ENCODE data around the gene TMEM164.
A peak's percentile ranks its signal among the peaks of the same experiment; 100 is the strongest.
"Not testable (repeated sequence)": the region's sequence is repeated elsewhere in the genome, so short reads cannot be mapped to it uniquely, and the experiment has no call there.

TMEM164 gene

GRCh38 chrX:110146521-110146920 lies 143.6 kb downstream of the TMEM164 start:
- no peak overlapping the region for H3K27ac ChIP-seq
- TF ChIP-seq ZFX (IDR thresholded peaks at IDR 0.05) (no peak), CTCF (conservative IDR thresholded peaks at IDR 0.05) (peak; percentile 64)

- TF ChIP-seq CTCF (conservative IDR thresholded peaks at IDR 0.05): no peak
- TF ChIP-seq ZFX (IDR thresholded peaks at IDR 0.05): no peak
Observed at GRCh38 chrX:110153244-110153643, 150.3 kb downstream of the TMEM164 start.

GRCh38 chrX:110153896-110154295 lies 151.0 kb downstream of the TMEM164 start:
- no peak overlapping the region for H3K27ac ChIP-seq
- TF ChIP-seq CTCF (conservative IDR thresholded peaks at IDR 0.05) (no peak), ZFX (IDR thresholded peaks at IDR 0.05) (no peak)

More at GRCh38 chrX:110153244-110153643, 150.3 kb downstream of the TMEM164 start:
- H3K27ac ChIP-seq: no peak overlapping the region

GRCh38 chrX:110154328-110154727 lies 151.4 kb downstream of the TMEM164 start:
- not testable (repeated sequence) for H3K27ac ChIP-seq

- no peak for TF ChIP-seq CTCF (conservative IDR thresholded peaks at IDR 0.05)
- no peak for TF ChIP-seq ZFX (IDR thresholded peaks at IDR 0.05)
- no peak overlapping the region for H3K27ac ChIP-seq
Observed at GRCh38 chrX:110155759-110156158, 152.8 kb downstream of the TMEM164 start.

- TF ChIP-seq ZFX (IDR thresholded peaks at IDR 0.05): no peak
- TF ChIP-seq CTCF (conservative IDR thresholded peaks at IDR 0.05): peak; percentile 66
- no peak overlapping the region for H3K27ac ChIP-seq
Observed at GRCh38 chrX:110156167-110156754, 153.3 kb downstream of the TMEM164 start.

GRCh38 chrX:110157444-110157843 lies 154.5 kb downstream of the TMEM164 start:
- no peak for TF ChIP-seq CTCF (conservative IDR thresholded peaks at IDR 0.05)
- TF ChIP-seq ZFX (IDR thresholded peaks at IDR 0.05): no peak
- H3K27ac ChIP-seq: no peak overlapping the region

GRCh38 chrX:110159235-110159634 lies 156.3 kb downstream of the TMEM164 start:
- no peak overlapping the region for H3K27ac ChIP-seq
- TF ChIP-seq ZFX (IDR thresholded peaks at IDR 0.05) (no peak), CTCF (conservative IDR thresholded peaks at IDR 0.05) (no peak)

All from C4-2B (cell line).